ENCODE data around the gene TACR1. TPM values are rescaled to one million over a fixed set of nuclear protein-coding genes. Genes with fewer than 3 reads are reported as not detected.

TACR1 gene
- total and polyA plus RNA-seq, 2 of the 8 experiments (the other 6 are each of a cell fraction or from before 2014, with no cell fraction given), result 0.09 to 0.37 TPM

GRCh38 chr2:75064691-75065396 lies 134.5 kb downstream of the TACR1 start (continued):
- TF ChIP-seq CHD7 (IDR thresholded peaks at IDR 0.05; ENCODE audit: insufficient replicate concordance, low read length), result no peak

Data from H1 (cell line).